PC-9 (cell line): ENCODE results near the gene OSMR.

ENCODE experiments used
- EZH2 ChIP-seq: fragments of 200-600 bp; sonication (generic); IDR thresholded peaks from 2 replicates; pipeline ENCODE4 v1.8.0; 2017; ENCODE audit warnings: antibody characterized with exemption, low read depth
- TF ChIP-seq, protein P1 (sequence below): fragments of 200-600 bp; sonication (generic); conservative IDR thresholded peaks from 2 replicates; pipeline ENCODE4 v1.6.1; 2017; ENCODE audit warnings: mixed run types, antibody characterized with exemption, mild to moderate bottlenecking, moderate library complexity

DNA sequence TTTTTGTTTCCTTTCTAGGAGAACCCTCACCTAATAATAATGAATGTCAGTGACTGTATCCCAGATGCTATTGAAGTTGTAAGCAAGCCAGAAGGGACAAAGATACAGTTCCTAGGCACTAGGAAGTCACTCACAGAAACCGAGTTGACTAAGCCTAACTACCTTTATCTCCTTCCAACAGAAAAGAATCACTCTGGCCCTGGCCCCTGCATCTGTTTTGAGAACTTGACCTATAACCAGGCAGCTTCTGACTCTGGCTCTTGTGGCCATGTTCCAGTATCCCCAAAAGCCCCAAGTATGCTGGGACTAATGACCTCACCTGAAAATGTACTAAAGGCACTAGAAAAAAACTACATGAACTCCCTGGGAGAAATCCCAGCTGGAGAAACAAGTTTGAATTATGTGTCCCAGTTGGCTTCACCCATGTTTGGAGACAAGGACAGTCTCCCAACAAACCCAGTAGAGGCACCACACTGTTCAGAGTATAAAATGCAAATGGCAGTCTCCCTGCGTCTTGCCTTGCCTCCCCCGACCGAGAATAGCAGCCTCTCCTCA lies 87.1 kb downstream of the OSMR start:
- TF ChIP-seq, protein P1, sequence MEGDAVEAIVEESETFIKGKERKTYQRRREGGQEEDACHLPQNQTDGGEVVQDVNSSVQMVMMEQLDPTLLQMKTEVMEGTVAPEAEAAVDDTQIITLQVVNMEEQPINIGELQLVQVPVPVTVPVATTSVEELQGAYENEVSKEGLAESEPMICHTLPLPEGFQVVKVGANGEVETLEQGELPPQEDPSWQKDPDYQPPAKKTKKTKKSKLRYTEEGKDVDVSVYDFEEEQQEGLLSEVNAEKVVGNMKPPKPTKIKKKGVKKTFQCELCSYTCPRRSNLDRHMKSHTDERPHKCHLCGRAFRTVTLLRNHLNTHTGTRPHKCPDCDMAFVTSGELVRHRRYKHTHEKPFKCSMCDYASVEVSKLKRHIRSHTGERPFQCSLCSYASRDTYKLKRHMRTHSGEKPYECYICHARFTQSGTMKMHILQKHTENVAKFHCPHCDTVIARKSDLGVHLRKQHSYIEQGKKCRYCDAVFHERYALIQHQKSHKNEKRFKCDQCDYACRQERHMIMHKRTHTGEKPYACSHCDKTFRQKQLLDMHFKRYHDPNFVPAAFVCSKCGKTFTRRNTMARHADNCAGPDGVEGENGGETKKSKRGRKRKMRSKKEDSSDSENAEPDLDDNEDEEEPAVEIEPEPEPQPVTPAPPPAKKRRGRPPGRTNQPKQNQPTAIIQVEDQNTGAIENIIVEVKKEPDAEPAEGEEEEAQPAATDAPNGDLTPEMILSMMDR, result no peak
- TF ChIP-seq EZH2, result no peak
